UCSD-AML1 (cell line): ENCODE data around the gene FILIP1L.

Experiments used
- DNase-seq: peaks from one replicate; lab custom pipeline; 2025; ENCODE audit not compliant: unreplicated experiment; lab: John Stamatoyannopoulos, UW

Gene FILIP1L

GRCh38 chr3:100019719-100020118 lies 94.6 kb downstream of the FILIP1L start:
- no peak for DNase-seq

GRCh38 chr3:100018806-100019205 lies 95.5 kb downstream of the FILIP1L start:
- DNase-seq: no peak

GRCh38 chr3:100010087-100010417 lies 104.2 kb downstream of the FILIP1L start:
- DNase-seq: no peak

- no peak for DNase-seq
Measured at GRCh38 chr3:100009276-100010086, 104.8 kb downstream of the FILIP1L start.

GRCh38 chr3:100008081-100008698 lies 106.1 kb downstream of the FILIP1L start:
- DNase-seq: no peak

GRCh38 chr3:100007313-100007712 lies 107.0 kb downstream of the FILIP1L start:
- no peak for DNase-seq

GRCh38 chr3:100006570-100007271 lies 107.6 kb downstream of the FILIP1L start:
- DNase-seq: no peak

- DNase-seq: no peak
Measured at GRCh38 chr3:100005665-100006393, 108.5 kb downstream of the FILIP1L start.

- DNase-seq: no peak
Measured at GRCh38 chr3:100004931-100005330, 109.4 kb downstream of the FILIP1L start.

- DNase-seq: no peak
Measured at GRCh38 chr3:100003609-100004503, 110.4 kb downstream of the FILIP1L start.

- DNase-seq: no peak
Measured at GRCh38 chr3:100002599-100003350, 111.5 kb downstream of the FILIP1L start.

- DNase-seq: no peak
Measured at GRCh38 chr3:100001526-100002270, 112.6 kb downstream of the FILIP1L start.

GRCh38 chr3:100001083-100001482 lies 113.2 kb downstream of the FILIP1L start:
- no peak for DNase-seq

GRCh38 chr3:99999536-99999935 lies 114.8 kb downstream of the FILIP1L start:
- DNase-seq: no peak

- DNase-seq: no peak
Measured at GRCh38 chr3:99997293-99997692, 117.0 kb downstream of the FILIP1L start.

GRCh38 chr3:99990179-99990578 lies 124.1 kb downstream of the FILIP1L start:
- no peak for DNase-seq

GRCh38 chr3:99984668-99985067 lies 129.6 kb downstream of the FILIP1L start:
- no peak for DNase-seq

GRCh38 chr3:99984139-99984538 lies 130.2 kb downstream of the FILIP1L start:
- no peak for DNase-seq

- no peak for DNase-seq
Measured at GRCh38 chr3:99982650-99983049, 131.7 kb downstream of the FILIP1L start.
